GM12874 (cell line): ENCODE data around the gene METAP1D.

Experiments
- TF ChIP-seq, protein P1 (sequence below): IDR thresholded peaks from 2 replicates; pipeline ENCODE4 v1.5.1; 2011; ENCODE audit warnings: low read depth, mild to moderate bottlenecking, control low read depth, low read length, moderate library complexity; ENCODE audit not compliant: insufficient read depth

METAP1D gene

DNA sequence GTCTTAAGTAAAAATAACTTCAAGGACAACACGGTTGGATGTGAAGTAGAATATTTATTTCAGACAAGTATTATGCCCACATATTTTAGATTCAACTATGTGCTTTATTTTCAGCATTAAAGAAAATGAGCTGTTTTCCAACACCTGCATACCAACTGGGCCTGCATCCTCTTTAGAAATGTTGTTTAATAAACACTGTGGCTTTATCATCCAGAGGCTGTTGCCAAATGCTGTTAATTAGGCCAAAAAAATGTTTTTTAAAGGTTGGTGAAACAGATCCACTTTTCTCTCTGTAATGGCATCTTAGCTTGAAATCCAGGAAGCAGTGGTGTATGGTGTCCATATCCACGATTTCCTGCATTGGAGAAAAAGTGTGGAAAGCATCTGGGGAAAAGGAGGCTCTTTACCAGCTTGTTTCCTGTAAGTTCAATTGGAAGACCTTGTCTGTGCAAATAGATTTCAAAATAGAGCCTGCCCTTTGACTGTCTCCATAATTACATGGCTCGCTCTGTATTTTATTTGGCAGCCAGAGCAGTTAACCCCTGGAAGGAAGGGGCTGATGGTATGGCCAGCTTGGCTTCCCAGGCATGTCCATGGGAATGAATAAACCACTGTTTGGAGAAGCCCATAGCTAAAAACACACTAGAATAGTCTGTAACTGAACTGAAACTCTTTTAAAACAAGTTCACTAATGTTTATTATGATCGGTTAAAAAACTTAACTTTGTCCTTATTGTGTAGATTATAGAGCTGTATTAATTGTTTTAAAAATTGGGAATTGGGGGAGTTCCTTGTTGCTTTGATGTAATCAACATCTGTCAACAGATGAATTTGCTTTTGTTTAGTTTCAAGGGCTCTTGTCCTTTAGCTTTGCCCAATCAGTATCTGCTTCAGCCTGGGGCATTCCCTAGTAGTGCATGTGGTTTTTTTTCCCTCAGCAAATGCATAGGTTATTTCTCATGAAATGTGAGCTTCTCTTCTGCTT lies 52.5 kb downstream of the METAP1D start:
- TF ChIP-seq, protein P1, sequence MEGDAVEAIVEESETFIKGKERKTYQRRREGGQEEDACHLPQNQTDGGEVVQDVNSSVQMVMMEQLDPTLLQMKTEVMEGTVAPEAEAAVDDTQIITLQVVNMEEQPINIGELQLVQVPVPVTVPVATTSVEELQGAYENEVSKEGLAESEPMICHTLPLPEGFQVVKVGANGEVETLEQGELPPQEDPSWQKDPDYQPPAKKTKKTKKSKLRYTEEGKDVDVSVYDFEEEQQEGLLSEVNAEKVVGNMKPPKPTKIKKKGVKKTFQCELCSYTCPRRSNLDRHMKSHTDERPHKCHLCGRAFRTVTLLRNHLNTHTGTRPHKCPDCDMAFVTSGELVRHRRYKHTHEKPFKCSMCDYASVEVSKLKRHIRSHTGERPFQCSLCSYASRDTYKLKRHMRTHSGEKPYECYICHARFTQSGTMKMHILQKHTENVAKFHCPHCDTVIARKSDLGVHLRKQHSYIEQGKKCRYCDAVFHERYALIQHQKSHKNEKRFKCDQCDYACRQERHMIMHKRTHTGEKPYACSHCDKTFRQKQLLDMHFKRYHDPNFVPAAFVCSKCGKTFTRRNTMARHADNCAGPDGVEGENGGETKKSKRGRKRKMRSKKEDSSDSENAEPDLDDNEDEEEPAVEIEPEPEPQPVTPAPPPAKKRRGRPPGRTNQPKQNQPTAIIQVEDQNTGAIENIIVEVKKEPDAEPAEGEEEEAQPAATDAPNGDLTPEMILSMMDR: no peak

DNA sequence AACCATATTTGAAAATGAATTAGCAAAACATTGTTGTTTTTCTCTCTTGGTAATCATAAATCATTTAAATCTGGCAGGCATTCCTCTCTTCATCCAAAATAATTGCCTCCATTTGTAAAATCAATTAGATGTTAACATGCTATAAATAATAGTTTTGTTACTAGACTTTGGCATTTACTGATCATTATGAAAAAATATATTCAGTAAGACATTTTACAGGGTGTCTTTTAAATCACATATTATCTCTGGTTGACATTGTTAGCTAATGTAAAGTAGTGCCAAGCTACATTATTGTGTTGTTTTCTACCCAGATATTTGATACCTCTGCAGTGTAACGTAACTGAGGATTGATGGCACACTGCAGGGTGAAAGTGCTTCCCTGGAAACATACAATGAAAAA lies 53.7 kb downstream of the METAP1D start:
- TF ChIP-seq, protein P1: no peak

DNA sequence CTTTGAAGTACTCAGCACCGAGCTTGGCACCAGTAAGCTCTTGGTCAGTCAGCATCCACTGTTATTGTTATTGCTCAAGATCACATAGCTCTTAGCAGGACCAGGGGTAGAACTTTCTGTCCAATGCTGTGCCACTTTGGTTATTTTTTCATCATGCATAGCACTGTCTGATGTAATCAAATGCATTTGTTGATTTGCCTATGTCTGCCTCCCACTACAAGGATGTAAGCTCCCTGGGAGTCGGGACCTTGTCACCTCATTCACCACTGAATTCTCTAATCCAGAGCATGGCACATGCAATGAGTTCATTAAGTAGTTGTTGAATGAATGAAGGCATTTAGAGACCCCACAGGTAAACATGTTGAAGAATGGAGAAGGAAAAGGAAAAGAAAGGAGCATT lies 56.5 kb downstream of the METAP1D start:
- TF ChIP-seq, protein P1: no peak

DNA sequence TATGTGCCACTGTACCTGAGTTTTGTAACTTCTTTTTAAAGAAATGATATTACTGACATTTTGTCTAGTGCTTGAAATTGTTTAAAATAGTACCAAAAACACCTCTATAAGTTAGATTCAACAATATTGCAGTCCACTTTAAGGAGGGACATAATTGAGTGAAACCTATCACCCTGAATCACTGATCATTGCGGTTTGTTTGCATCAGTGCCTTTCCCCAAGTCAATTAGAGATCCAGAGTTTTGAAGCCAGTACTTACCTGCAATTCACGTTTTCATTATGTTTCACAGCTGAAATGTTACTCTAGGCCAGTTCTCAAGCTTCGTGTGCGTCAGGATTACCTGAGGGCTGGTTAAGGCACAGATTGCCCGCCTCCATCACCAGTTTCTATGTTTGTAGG lies 58.9 kb downstream of the METAP1D start:
- TF ChIP-seq, protein P1: no peak

DNA sequence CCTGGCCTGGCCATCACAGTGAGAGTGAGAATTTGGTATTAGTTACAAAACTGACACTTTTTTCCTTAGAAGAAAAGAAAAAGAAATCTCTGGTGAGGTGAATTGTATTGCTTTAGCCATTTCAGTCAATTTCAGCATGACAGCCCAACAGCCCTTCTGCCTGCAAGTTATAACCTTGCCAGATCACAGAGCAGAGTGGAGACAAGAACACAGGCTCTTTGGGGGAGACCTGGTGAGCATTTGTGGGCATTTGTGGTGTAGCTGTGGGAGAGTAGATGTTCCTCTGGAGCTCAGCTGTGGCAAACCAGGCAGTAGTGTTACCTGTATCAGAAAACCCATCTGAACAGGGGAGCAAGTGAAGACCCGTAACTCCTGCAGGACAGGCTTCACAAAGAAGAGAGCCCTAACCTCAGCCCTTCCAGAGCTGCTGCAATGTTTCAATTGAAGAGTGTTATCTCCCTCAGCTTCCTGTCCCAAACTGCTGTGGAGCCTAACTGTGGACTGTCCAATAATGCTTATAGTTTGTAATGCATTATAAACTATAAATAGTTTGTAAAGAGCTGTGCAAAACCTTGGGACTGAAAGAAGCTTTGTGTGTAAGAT lies 62.8 kb downstream of the METAP1D start:
- TF ChIP-seq, protein P1: no peak

DNA sequence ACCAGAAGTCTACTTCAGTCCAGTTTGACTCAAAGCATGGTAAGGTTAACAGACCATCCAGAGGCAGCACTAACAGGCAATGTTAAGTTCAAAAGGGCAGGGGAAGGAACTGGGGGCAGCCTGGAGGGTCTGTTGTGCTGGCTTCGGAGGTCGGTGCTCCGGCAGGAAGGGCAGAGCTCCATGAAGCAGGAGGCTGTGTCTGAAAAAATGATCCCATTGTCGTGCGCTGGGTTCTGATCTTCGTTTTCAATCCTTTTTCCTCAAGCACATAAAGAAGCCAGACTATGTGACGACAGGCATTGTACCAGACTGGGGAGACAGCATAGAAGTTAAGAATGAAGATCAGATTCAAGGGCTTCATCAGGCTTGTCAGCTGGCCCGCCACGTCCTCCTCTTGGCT lies 63.7 kb downstream of the METAP1D start:
- TF ChIP-seq, protein P1: no peak

DNA sequence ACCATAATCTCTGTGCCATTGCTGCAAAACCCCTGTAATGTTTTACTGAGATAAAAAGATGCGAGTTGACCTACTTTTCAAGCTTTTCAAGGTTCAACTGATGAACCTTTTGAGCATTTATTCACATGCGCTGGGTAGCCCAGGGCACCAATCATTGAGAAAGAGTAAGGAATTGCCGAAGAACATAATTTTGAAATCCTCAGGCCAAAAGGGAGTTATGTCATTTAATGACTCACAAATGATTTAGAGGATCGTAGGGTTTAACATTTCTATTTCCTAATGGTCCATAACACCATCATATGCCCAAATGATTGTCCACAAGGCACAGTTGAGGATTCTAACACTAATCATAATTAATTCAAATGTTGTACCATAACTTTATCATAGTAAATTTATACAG lies 65.4 kb downstream of the METAP1D start:
- TF ChIP-seq, protein P1: no peak
